ENCODE measurements around the gene FGFR4. TPM values are rescaled to one million over a fixed set of nuclear protein-coding genes. Genes with fewer than 3 reads are reported as not detected.

Gene FGFR4
- total and polyA plus RNA-seq, 2 experiments from 2014 or later: 43.4 to 150 TPM

DNA sequence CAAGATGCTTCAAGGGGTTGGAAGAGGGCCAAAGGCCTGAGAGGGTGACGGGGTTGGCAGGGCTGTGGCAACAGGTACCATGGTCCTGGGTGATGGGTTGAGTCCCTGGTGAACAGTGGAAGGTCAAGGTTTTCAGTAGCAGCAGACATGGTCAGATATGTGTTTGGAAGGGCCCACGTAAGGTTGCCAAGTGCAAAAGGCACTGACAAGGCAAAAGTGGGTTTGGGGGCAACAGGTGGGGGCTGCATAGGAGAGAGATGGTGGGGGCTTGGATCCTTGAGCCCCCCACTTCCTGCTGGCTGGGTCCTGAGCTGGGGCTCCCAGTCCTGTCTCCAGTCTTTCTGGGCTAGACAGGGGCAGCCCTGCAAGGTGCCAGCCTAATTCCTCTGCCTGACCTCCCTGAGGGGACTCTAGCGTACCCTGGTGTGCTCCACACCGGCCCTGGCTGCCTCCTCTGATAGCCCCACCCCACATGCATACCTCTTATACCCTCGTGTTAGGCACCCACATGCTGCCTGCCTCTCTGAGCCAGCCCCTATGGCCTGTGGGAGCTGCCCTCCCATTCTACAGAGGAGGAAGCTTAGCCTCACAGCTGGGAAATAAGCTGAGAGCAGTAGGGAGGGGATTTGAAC, 26.0 kb downstream of the FGFR4 start:
- peaks cover 18% of the 10 kb centered on the region for H3K4me1 Mint-ChIP-seq

More for the DNA sequence above, 26.0 kb downstream of the FGFR4 start:
- no peak for DNase-seq (ENCODE audit: low spot score)
- Histone ChIP-seq H3K36me3 (ENCODE audit: insufficient read depth) (no peaks in the 10 kb centered on the region), H3K79me2 (replicated peaks; ENCODE audit: insufficient read depth) (no peaks in the 10 kb centered on the region), H3K27ac (ENCODE audit: low read depth) (no peak overlapping the region), H3K9me2 (ENCODE audit: insufficient read depth) (no peaks in the 10 kb centered on the region), H3K4me2 (no peak overlapping the region), H2AFZ (peak overlapping the region; percentile 1; the same call in 1 of the 2 replicates), H4K20me1 (replicated peaks; ENCODE audit: insufficient read depth) (no peaks in the 10 kb centered on the region), H3K27me3 (ENCODE audit: insufficient read depth) (no peaks in the 10 kb centered on the region), H3F3A (replicated peaks; ENCODE audit: low read depth) (peaks cover 8% of the 10 kb centered on the region; the same call in 1 of the 2 replicates), H3K4me1 (ENCODE audit: insufficient read depth) (peaks cover 8% of the 10 kb centered on the region), H3K4me3 (no peak overlapping the region)
- H3K9me3 Mint-ChIP-seq: peaks cover 6% of the 10 kb centered on the region; the same call in 2 of the 3 replicates
- H3K27me3 Mint-ChIP-seq (ENCODE audit: insufficient read depth, low read depth, poor library complexity): peaks cover 35% of the 10 kb centered on the region
- H3K27ac Mint-ChIP-seq: no peak overlapping the region
- TF ChIP-seq, protein P1, sequence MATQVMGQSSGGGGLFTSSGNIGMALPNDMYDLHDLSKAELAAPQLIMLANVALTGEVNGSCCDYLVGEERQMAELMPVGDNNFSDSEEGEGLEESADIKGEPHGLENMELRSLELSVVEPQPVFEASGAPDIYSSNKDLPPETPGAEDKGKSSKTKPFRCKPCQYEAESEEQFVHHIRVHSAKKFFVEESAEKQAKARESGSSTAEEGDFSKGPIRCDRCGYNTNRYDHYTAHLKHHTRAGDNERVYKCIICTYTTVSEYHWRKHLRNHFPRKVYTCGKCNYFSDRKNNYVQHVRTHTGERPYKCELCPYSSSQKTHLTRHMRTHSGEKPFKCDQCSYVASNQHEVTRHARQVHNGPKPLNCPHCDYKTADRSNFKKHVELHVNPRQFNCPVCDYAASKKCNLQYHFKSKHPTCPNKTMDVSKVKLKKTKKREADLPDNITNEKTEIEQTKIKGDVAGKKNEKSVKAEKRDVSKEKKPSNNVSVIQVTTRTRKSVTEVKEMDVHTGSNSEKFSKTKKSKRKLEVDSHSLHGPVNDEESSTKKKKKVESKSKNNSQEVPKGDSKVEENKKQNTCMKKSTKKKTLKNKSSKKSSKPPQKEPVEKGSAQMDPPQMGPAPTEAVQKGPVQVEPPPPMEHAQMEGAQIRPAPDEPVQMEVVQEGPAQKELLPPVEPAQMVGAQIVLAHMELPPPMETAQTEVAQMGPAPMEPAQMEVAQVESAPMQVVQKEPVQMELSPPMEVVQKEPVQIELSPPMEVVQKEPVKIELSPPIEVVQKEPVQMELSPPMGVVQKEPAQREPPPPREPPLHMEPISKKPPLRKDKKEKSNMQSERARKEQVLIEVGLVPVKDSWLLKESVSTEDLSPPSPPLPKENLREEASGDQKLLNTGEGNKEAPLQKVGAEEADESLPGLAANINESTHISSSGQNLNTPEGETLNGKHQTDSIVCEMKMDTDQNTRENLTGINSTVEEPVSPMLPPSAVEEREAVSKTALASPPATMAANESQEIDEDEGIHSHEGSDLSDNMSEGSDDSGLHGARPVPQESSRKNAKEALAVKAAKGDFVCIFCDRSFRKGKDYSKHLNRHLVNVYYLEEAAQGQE (IDR thresholded peaks at IDR 0.05; ENCODE audit: unreplicated experiment): no peak
- TF ChIP-seq EZH2 (IDR thresholded peaks at IDR 0.05; ENCODE audit: low read depth, unreplicated experiment) (no peak), STAT1 (IDR thresholded peaks at IDR 0.05; ENCODE audit: unreplicated experiment) (no peak), POLR2AphosphoS5 (IDR thresholded peaks at IDR 0.05; ENCODE audit: low read depth) (no peak), JUNB (IDR thresholded peaks at IDR 0.05; ENCODE audit: unreplicated experiment) (no peak), EZH2phosphoT487 (IDR thresholded peaks at IDR 0.05; ENCODE audit: unreplicated experiment) (no peak), NANOG (IDR thresholded peaks at IDR 0.05; ENCODE audit: borderline replicate concordance) (no peak), ZNF114 (CRISPR knock-in tag; IDR thresholded peaks at IDR 0.05) (no peak), ZNF331 (CRISPR knock-in tag; IDR thresholded peaks at IDR 0.05; ENCODE audit: low read depth) (no peak)
- TF ChIP-seq, protein P2, sequence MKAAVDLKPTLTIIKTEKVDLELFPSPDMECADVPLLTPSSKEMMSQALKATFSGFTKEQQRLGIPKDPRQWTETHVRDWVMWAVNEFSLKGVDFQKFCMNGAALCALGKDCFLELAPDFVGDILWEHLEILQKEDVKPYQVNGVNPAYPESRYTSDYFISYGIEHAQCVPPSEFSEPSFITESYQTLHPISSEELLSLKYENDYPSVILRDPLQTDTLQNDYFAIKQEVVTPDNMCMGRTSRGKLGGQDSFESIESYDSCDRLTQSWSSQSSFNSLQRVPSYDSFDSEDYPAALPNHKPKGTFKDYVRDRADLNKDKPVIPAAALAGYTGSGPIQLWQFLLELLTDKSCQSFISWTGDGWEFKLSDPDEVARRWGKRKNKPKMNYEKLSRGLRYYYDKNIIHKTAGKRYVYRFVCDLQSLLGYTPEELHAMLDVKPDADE (IDR thresholded peaks at IDR 0.05): no peak
- TF ChIP-seq, protein P3, sequence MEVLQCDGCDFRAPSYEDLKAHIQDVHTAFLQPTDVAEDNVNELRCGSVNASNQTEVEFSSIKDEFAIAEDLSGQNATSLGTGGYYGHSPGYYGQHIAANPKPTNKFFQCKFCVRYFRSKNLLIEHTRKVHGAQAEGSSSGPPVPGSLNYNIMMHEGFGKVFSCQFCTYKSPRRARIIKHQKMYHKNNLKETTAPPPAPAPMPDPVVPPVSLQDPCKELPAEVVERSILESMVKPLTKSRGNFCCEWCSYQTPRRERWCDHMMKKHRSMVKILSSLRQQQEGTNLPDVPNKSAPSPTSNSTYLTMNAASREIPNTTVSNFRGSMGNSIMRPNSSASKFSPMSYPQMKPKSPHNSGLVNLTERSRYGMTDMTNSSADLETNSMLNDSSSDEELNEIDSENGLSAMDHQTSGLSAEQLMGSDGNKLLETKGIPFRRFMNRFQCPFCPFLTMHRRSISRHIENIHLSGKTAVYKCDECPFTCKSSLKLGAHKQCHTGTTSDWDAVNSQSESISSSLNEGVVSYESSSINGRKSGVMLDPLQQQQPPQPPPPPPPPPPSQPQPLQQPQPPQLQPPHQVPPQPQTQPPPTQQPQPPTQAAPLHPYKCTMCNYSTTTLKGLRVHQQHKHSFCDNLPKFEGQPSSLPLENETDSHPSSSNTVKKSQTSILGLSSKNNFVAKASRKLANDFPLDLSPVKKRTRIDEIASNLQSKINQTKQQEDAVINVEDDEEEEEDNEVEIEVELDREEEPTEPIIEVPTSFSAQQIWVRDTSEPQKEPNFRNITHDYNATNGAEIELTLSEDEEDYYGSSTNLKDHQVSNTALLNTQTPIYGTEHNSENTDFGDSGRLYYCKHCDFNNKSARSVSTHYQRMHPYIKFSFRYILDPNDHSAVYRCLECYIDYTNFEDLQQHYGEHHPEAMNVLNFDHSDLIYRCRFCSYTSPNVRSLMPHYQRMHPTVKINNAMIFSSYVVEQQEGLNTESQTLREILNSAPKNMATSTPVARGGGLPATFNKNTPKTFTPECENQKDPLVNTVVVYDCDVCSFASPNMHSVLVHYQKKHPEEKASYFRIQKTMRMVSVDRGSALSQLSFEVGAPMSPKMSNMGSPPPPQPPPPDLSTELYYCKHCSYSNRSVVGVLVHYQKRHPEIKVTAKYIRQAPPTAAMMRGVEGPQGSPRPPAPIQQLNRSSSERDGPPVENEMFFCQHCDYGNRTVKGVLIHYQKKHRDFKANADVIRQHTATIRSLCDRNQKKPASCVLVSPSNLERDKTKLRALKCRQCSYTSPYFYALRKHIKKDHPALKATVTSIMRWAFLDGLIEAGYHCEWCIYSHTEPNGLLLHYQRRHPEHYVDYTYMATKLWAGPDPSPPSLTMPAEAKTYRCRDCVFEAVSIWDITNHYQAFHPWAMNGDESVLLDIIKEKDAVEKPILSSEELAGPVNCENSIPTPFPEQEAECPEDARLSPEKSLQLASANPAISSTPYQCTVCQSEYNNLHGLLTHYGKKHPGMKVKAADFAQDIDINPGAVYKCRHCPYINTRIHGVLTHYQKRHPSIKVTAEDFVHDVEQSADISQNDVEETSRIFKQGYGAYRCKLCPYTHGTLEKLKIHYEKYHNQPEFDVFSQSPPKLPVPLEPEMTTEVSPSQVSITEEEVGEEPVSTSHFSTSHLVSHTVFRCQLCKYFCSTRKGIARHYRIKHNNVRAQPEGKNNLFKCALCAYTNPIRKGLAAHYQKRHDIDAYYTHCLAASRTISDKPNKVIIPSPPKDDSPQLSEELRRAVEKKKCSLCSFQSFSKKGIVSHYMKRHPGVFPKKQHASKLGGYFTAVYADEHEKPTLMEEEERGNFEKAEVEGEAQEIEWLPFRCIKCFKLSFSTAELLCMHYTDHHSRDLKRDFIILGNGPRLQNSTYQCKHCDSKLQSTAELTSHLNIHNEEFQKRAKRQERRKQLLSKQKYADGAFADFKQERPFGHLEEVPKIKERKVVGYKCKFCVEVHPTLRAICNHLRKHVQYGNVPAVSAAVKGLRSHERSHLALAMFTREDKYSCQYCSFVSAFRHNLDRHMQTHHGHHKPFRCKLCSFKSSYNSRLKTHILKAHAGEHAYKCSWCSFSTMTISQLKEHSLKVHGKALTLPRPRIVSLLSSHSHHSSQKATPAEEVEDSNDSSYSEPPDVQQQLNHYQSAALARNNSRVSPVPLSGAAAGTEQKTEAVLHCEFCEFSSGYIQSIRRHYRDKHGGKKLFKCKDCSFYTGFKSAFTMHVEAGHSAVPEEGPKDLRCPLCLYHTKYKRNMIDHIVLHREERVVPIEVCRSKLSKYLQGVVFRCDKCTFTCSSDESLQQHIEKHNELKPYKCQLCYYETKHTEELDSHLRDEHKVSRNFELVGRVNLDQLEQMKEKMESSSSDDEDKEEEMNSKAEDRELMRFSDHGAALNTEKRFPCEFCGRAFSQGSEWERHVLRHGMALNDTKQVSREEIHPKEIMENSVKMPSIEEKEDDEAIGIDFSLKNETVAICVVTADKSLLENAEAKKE (CRISPR knock-in tag; IDR thresholded peaks at IDR 0.05): no peak
- H3K36me3 Mint-ChIP-seq (ENCODE audit: low read depth): 0 out of 3 replicates have a peak, but pooled peaks cover 4% of the 10 kb centered on the region
- ATAC-seq: no peak
- no peak overlapping the region for H3K4me3 Mint-ChIP-seq

Data from GM23338 (cell line).